HEK293 (cell line): ENCODE results near the gene CIC.

ENCODE experiments used
- CTCF ChIA-PET: fragments of 350-600 bp; formaldehyde crosslinking; extraction: SDS; loops from one replicate; lab custom pipeline; 2021; ENCODE audit warnings: antibody characterized with exemption; lab: Yijun Ruan, JAX
- POLR2A ChIA-PET: fragments of 300-600 bp; formaldehyde crosslinking; extraction: SDS; loops from one replicate; lab custom pipeline; 2020; ENCODE audit warnings: antibody characterized with exemption, inconsistent platforms; lab: Yijun Ruan, JAX
- H3K27ac ChIP-seq: fragments of 200-500 bp; sonication (Bioruptor generic); 2 replicates; pipeline ENCODE4 v1.5.1; 2014; ENCODE audit warnings: low read depth, low read length, control low read depth, inconsistent platforms; ENCODE audit errors: extremely low read depth
- H3K36me3 ChIP-seq, 2 experiments: fragments of 200-500 bp in 1 of 2; sonication (Bioruptor generic) in 1 of 2; 1 replicate in 1 of 2; 2 replicates in 1 of 2; pipeline ENCODE4 v1.5.1; 2014 to 2017; ENCODE audit warnings: inconsistent platforms in 2 of 2, low read length in 2 of 2; ENCODE audit not compliant: control insufficient read depth in 2 of 2, insufficient read depth in 1 of 2
- H3K4me1 ChIP-seq: fragments of 200-500 bp; sonication (Bioruptor generic); 2 replicates; pipeline ENCODE4 v1.5.1; 2014; ENCODE audit warnings: mild to moderate bottlenecking, low read length, inconsistent platforms; ENCODE audit not compliant: control insufficient read depth, insufficient read depth
- H3K4me3 ChIP-seq: 2 replicates; pipeline ENCODE4 v1.5.1; 2011; ENCODE audit warnings: low read depth, mild to moderate bottlenecking, control low read depth, low read length, moderate library complexity
- H3K9me3 ChIP-seq: fragments of 200-500 bp; sonication (Bioruptor generic); 2 replicates; pipeline ENCODE4 v1.5.1; 2014; ENCODE audit warnings: low read depth, low read length, inconsistent platforms; ENCODE audit not compliant: control insufficient read depth, insufficient read depth
- BCL11B ChIP-seq: fragments of 450-650 bp; formaldehyde crosslinking; IDR thresholded peaks from 2 replicates; pipeline ENCODE4 v1.5.1; 2016; ENCODE audit warnings: low read depth, missing biosample characterization, missing genetic modification characterization
- EGR2 ChIP-seq: fragments of 450-650 bp; formaldehyde crosslinking; IDR thresholded peaks from 2 replicates; pipeline ENCODE4 v1.5.1; 2016; ENCODE audit warnings: low read depth, missing biosample characterization, missing genetic modification characterization
- KLF1 ChIP-seq: fragments of 450-650 bp; formaldehyde crosslinking; IDR thresholded peaks from 2 replicates; pipeline ENCODE4 v1.5.1; 2016; ENCODE audit warnings: missing biosample characterization, missing genetic modification characterization
- OVOL3 ChIP-seq: fragments of 450-650 bp; formaldehyde crosslinking; IDR thresholded peaks from 2 replicates; pipeline ENCODE4 v1.5.1; 2016; ENCODE audit warnings: missing biosample characterization, missing genetic modification characterization
- REPIN1 ChIP-seq: fragments of 450-650 bp; formaldehyde crosslinking; IDR thresholded peaks from 2 replicates; pipeline ENCODE4 v1.5.1; 2017; ENCODE audit warnings: missing biosample characterization, missing genetic modification characterization, low read depth
- SP2 ChIP-seq: fragments of 450-650 bp; formaldehyde crosslinking; IDR thresholded peaks from 2 replicates; pipeline ENCODE4 v1.5.1; 2016; ENCODE audit warnings: missing biosample characterization, missing genetic modification characterization
- SP7 ChIP-seq: fragments of 450-650 bp; formaldehyde crosslinking; IDR thresholded peaks from 2 replicates; pipeline ENCODE4 v1.5.1; 2016; ENCODE audit warnings: missing biosample characterization, missing genetic modification characterization
- ZFP69B ChIP-seq: fragments of 450-650 bp; formaldehyde crosslinking; IDR thresholded peaks from 2 replicates; pipeline ENCODE4 v1.5.1; 2016; ENCODE audit warnings: missing biosample characterization, missing genetic modification characterization
- ZNF138 ChIP-seq: fragments of 450-650 bp; formaldehyde crosslinking; IDR thresholded peaks from 2 replicates; pipeline ENCODE4 v1.5.1; 2016; ENCODE audit warnings: missing biosample characterization, missing genetic modification characterization, borderline replicate concordance
- ZNF157 ChIP-seq: fragments of 450-650 bp; formaldehyde crosslinking; IDR thresholded peaks from 2 replicates; pipeline ENCODE4 v1.5.1; 2016; ENCODE audit warnings: missing biosample characterization, missing genetic modification characterization
- ZNF174 ChIP-seq: fragments of 450-650 bp; formaldehyde crosslinking; IDR thresholded peaks from 2 replicates; pipeline ENCODE4 v1.5.0; 2017; ENCODE audit warnings: missing biosample characterization, mild to moderate bottlenecking, missing genetic modification characterization
- ZNF239 ChIP-seq: fragments of 450-650 bp; formaldehyde crosslinking; IDR thresholded peaks from 2 replicates; pipeline ENCODE4 v1.5.1; 2016; ENCODE audit warnings: missing biosample characterization, missing genetic modification characterization
- ZNF24 ChIP-seq: fragments of 450-650 bp; formaldehyde crosslinking; IDR thresholded peaks from 2 replicates; pipeline ENCODE4 v1.5.1; 2016; ENCODE audit warnings: missing biosample characterization, missing genetic modification characterization
- ZNF274 ChIP-seq, 2 experiments: fragments of 200-500 bp in 1 of 2; fragments of 450-650 bp in 1 of 2; sonication (Bioruptor generic) in 1 of 2; formaldehyde crosslinking in 1 of 2; IDR thresholded peaks; 2 replicates each; pipeline versions ENCODE4 v1.5.1 to v1.6.1; 2014 to 2016; ENCODE audit warnings: borderline replicate concordance in 1 of 2, inconsistent platforms in 1 of 2, low read length in 1 of 2, missing biosample characterization in 1 of 2, missing genetic modification characterization in 1 of 2
- ZNF311 ChIP-seq: fragments of 450-650 bp; formaldehyde crosslinking; IDR thresholded peaks from 2 replicates; pipeline ENCODE4 v1.5.1; 2017; ENCODE audit warnings: missing biosample characterization, missing genetic modification characterization, borderline replicate concordance
- ZNF335 ChIP-seq: fragments of 450-650 bp; formaldehyde crosslinking; conservative IDR thresholded peaks from 2 replicates; pipeline ENCODE4 v1.5.1; 2016; ENCODE audit warnings: missing biosample characterization, missing genetic modification characterization
- ZNF341 ChIP-seq: fragments of 450-650 bp; formaldehyde crosslinking; IDR thresholded peaks from 2 replicates; pipeline ENCODE4; 2016; ENCODE audit warnings: low read depth, missing biosample characterization, missing genetic modification characterization
- ZNF366 ChIP-seq: fragments of 450-650 bp; formaldehyde crosslinking; conservative IDR thresholded peaks from 2 replicates; pipeline ENCODE4 v1.5.1; 2016; ENCODE audit warnings: missing biosample characterization, missing genetic modification characterization
- ZNF391 ChIP-seq: fragments of 450-650 bp; formaldehyde crosslinking; IDR thresholded peaks from 2 replicates; pipeline ENCODE4 v1.5.1; 2016; ENCODE audit warnings: low read depth, missing biosample characterization, missing genetic modification characterization, borderline replicate concordance
- ZNF394 ChIP-seq: fragments of 450-650 bp; formaldehyde crosslinking; IDR thresholded peaks from 2 replicates; pipeline ENCODE4 v1.5.1; 2016; ENCODE audit warnings: missing biosample characterization, missing genetic modification characterization, mild to moderate bottlenecking, moderate library complexity, borderline replicate concordance
- ZNF416 ChIP-seq: fragments of 450-650 bp; formaldehyde crosslinking; IDR thresholded peaks from 2 replicates; pipeline ENCODE4 v1.5.1; 2016; ENCODE audit warnings: missing biosample characterization, missing genetic modification characterization
- ZNF585B ChIP-seq: fragments of 450-650 bp; formaldehyde crosslinking; IDR thresholded peaks from 2 replicates; pipeline ENCODE4 v1.5.1; 2016; ENCODE audit warnings: missing biosample characterization, missing genetic modification characterization
- ZNF621 ChIP-seq: fragments of 450-650 bp; formaldehyde crosslinking; IDR thresholded peaks from 2 replicates; pipeline ENCODE4 v1.5.1; 2017; ENCODE audit warnings: missing biosample characterization, missing genetic modification characterization
- ZNF654 ChIP-seq: fragments of 450-650 bp; formaldehyde crosslinking; IDR thresholded peaks from 2 replicates; pipeline ENCODE4 v1.5.1; 2016; ENCODE audit warnings: low read depth, missing biosample characterization, missing genetic modification characterization
- ZNF707 ChIP-seq: fragments of 450-650 bp; formaldehyde crosslinking; IDR thresholded peaks from 2 replicates; pipeline ENCODE4 v1.5.1; 2016; ENCODE audit warnings: missing biosample characterization, missing genetic modification characterization
- ZNF791 ChIP-seq: fragments of 450-650 bp; formaldehyde crosslinking; IDR thresholded peaks from 2 replicates; pipeline ENCODE4 v1.5.1; 2016; ENCODE audit warnings: missing biosample characterization, missing genetic modification characterization
- ZNF792 ChIP-seq: fragments of 450-650 bp; formaldehyde crosslinking; IDR thresholded peaks from 2 replicates; pipeline ENCODE4 v1.5.1; 2016; ENCODE audit warnings: missing biosample characterization, missing genetic modification characterization
- ZSCAN5A ChIP-seq: fragments of 450-650 bp; formaldehyde crosslinking; IDR thresholded peaks from 2 replicates; pipeline ENCODE4 v1.5.1; 2016; ENCODE audit warnings: missing biosample characterization, missing genetic modification characterization
- TF ChIP-seq, protein P1 (sequence below): fragments of 450-650 bp; formaldehyde crosslinking; conservative IDR thresholded peaks from 2 replicates; pipeline ENCODE4 v1.5.1; 2016; ENCODE audit warnings: low read depth, missing biosample characterization, missing genetic modification characterization

The CIC gene

GRCh38 chr19:42242512-42243409 is 26.3 kb upstream of the CIC start, which contains the start of gene GSK3A (continued):
- peak; percentile 73 for TF ChIP-seq SP2
- TF ChIP-seq ZNF416 (tag by site-specific recombination): no peak
- TF ChIP-seq ZNF366 (tag by site-specific recombination): no peak
- peak; percentile 99 for TF ChIP-seq ZNF335
- TF ChIP-seq ZNF394 (tag by site-specific recombination): peak; percentile 69; the same call in 1 of the 2 replicates
- 0 out of 2 replicates have a peak, but pooled peaks have one; percentile 9 for TF ChIP-seq ZNF341 (tag by site-specific recombination)
- TF ChIP-seq KLF1 (tag by site-specific recombination): peak; percentile 84
- peak; percentile 72; the same call in 1 of the 2 replicates for TF ChIP-seq ZNF24 (tag by site-specific recombination)

DNA sequence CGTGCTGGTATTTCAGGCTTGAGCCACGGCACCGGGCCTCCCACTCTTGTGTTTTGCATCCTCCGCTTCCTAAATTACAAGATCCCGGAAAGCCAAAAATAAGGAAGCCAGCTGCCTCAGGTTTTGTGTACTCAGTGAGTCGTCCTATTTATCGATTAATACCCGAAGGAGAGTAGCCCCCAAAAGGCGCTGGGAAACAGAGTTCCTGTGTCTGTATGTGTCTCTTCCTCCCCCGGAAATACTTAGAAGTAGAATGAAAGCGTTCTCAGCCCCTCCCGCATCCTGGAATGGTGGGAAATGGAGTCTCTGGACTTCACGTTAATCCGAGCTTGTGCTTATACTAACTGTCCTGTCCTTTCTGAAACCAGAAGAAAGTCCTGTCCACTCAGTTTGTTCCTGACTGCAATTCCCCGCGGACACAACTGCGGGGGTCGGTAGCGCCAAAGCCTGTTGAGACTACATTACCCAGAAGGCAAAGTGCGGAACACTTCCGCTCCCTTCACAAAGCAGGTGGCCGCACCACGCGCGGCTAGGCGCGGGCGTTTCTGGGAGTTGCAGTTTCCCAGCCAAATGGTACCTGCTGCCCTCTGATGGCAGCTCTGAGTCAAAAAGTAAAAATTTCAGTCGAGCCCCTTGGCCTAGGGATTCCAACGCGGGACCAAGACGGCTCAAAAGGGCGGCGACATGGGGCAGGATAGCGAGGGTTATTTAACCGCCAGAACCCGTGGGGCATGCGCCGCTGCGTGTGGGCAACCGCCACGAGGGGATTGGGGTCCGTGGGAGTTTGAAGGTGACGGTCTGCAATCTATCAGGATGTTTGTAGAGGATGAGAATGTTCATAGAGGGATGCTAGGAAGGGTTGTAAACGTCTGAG is 24.5 kb upstream of the CIC start:
- POLR2A ChIA-PET: interaction anchor here (0.6 to 13.9 kb wide), 11 partner anchors 11 to 116 kb away, joined by 3 to 242 read pairs (median 9); partner anchors contain the start of genes CIC, DEDD2, ERF and PAFAH1B3
- peak overlapping the region; percentile 99 for H3K27ac ChIP-seq
- peak; percentile 69 for TF ChIP-seq ZNF341 (tag by site-specific recombination)
- TF ChIP-seq ZNF239 (tag by site-specific recombination): no peak
- 0 out of 2 replicates have a peak, but pooled peaks have one; percentile 12 for TF ChIP-seq SP7 (tag by site-specific recombination)
- no peak for TF ChIP-seq ZNF391
- no peak for TF ChIP-seq ZNF621 (tag by site-specific recombination)
- TF ChIP-seq ZFP69B: no peak
- TF ChIP-seq, protein P1, sequence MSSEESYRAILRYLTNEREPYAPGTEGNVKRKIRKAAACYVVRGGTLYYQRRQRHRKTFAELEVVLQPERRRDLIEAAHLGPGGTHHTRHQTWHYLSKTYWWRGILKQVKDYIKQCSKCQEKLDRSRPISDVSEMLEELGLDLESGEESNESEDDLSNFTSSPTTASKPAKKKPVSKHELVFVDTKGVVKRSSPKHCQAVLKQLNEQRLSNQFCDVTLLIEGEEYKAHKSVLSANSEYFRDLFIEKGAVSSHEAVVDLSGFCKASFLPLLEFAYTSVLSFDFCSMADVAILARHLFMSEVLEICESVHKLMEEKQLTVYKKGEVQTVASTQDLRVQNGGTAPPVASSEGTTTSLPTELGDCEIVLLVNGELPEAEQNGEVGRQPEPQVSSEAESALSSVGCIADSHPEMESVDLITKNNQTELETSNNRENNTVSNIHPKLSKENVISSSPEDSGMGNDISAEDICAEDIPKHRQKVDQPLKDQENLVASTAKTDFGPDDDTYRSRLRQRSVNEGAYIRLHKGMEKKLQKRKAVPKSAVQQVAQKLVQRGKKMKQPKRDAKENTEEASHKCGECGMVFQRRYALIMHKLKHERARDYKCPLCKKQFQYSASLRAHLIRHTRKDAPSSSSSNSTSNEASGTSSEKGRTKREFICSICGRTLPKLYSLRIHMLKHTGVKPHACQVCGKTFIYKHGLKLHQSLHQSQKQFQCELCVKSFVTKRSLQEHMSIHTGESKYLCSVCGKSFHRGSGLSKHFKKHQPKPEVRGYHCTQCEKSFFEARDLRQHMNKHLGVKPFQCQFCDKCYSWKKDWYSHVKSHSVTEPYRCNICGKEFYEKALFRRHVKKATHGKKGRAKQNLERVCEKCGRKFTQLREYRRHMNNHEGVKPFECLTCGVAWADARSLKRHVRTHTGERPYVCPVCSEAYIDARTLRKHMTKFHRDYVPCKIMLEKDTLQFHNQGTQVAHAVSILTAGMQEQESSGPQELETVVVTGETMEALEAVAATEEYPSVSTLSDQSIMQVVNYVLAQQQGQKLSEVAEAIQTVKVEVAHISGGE (tag by site-specific recombination): peak; percentile 96
- no peak for TF ChIP-seq ZNF311 (tag by site-specific recombination)
- no peak for TF ChIP-seq ZNF274 (IDR thresholded peaks at IDR 0.05; ENCODE audit: low read length)
- no peak for TF ChIP-seq ZNF274 (tag by site-specific recombination; IDR thresholded peaks at IDR 0.05; ENCODE audit: borderline replicate concordance)
- TF ChIP-seq OVOL3 (tag by site-specific recombination): no peak
- no peak for TF ChIP-seq ZSCAN5A (tag by site-specific recombination)
- TF ChIP-seq ZNF585B (tag by site-specific recombination): no peak
- no peak for TF ChIP-seq BCL11B (tag by site-specific recombination)
- no peak for TF ChIP-seq ZNF138
- no peak for TF ChIP-seq ZNF174 (tag by site-specific recombination)
- no peak for TF ChIP-seq ZNF416 (tag by site-specific recombination)
- TF ChIP-seq ZNF157 (tag by site-specific recombination): no peak
- 0 out of 2 replicates have a peak, but pooled peaks have one; percentile 12 for TF ChIP-seq ZNF654
- no peak for TF ChIP-seq ZNF707 (tag by site-specific recombination)
- TF ChIP-seq EGR2 (tag by site-specific recombination): peak; percentile 10; the same call in 1 of the 2 replicates
- no peak; the same call in 1 of the 2 replicates for TF ChIP-seq REPIN1 (tag by site-specific recombination)
- TF ChIP-seq ZNF792 (tag by site-specific recombination): no peak
- TF ChIP-seq ZNF394 (tag by site-specific recombination): peak; percentile 41; the same call in 1 of the 2 replicates
- TF ChIP-seq ZNF791: no peak

More for the DNA sequence above, 24.5 kb upstream of the CIC start:
- H3K4me3 ChIP-seq: peak overlapping the region; percentile 38
- no peaks in the 10 kb centered on the region for H3K9me3 ChIP-seq
- CTCF ChIA-PET: interaction anchor here (0.5 to 11.8 kb wide), 30 partner anchors 10 to 1524 kb away, joined by 3 to 276 read pairs (median 4); partner anchors contain the start of genes CIC, POU2F2 and ZNF526
- peaks cover 15 to 23% of the 10 kb centered on the region in 2 experiments for H3K36me3 ChIP-seq
- peaks cover 18% of the 10 kb centered on the region for H3K4me1 ChIP-seq
